ENCODE results near the gene SKI.

SKI gene

DNA sequence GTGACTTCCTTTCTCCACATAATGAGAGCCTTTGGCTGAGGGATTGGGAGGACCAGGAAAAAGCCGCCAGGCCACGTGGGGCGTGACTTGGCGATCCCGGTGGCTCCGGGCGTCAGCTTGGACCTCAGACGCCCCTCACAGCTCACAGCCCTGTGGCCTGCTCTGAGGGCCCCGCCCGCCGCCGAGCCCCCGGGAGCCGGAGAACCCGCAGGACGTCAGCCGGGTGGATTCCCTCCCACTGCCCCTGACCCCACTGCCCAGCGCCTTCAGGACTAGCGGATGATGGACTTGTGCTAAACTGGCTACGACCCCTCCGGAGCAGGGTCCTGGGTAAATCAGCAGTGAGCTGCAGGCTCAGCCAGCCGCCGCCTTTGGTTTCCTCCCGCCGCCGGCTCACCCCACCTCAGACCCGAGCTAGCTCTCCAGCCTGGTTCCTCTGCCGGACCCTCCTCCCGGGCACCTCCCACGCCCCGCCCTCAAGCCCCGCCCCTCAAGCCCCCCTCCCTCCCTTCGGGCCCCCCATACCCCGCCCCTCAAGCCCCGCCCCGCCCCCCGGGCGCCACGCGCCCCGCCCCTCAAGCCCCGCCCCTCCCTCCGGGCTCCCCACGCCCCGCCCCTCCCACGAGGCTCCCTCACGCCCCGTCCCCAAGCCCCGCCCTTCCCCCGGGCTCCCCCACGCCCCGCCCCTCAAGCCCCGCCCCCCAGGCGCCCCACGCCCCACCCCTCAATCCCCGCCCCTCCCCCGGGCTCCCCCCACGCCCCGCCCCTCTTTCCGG, 23.5 kb upstream of the SKI start:
- H3K9ac ChIP-seq (ENCODE audit: insufficient read length), result no peak overlapping the region
- no peak overlapping the region for H3K27ac ChIP-seq
- no peak for DNase-seq (ENCODE audit: low read depth, low spot score)
- no peaks in the 10 kb centered on the region for H3K36me3 ChIP-seq (ENCODE audit: insufficient read depth, low read length)
- no peaks in the 10 kb centered on the region for H3K9me3 ChIP-seq (ENCODE audit: low read depth, low read length)
- TF ChIP-seq EZH2 (IDR thresholded peaks at IDR 0.05) (no peak), POLR2AphosphoS5 (IDR thresholded peaks at IDR 0.05; ENCODE audit: borderline replicate concordance, low read depth, low read length) (no peak), FOXP2 (optimal IDR thresholded peaks at IDR 0.05; ENCODE audit: control extremely low read depth, extremely low read length, insufficient read depth) (no peak)
- peak overlapping the region; percentile 68 for H3K4me3 ChIP-seq

- no peak overlapping the region for H3K27ac ChIP-seq
- no peaks in the 10 kb centered on the region for H3K36me3 ChIP-seq (ENCODE audit: insufficient read depth, low read length)
- peak; percentile 53; the same call in 1 of the 2 replicates for TF ChIP-seq POLR2AphosphoS5 (IDR thresholded peaks at IDR 0.05; ENCODE audit: borderline replicate concordance, low read depth, low read length)
- TF ChIP-seq FOXP2 (optimal IDR thresholded peaks at IDR 0.05; ENCODE audit: control extremely low read depth, extremely low read length, insufficient read depth), result no peak
- TF ChIP-seq EZH2 (IDR thresholded peaks at IDR 0.05), result no peak
- H3K4me3 ChIP-seq, result peak overlapping the region; percentile 76
- no peak for DNase-seq (ENCODE audit: low read depth, low spot score)
- H3K9ac ChIP-seq (ENCODE audit: insufficient read length), result peak overlapping the region; percentile 37
- no peaks in the 10 kb centered on the region for H3K9me3 ChIP-seq (ENCODE audit: low read depth, low read length)
These were observed 22.7 kb upstream of the SKI start for GRCh38 chr1:2205191-2205952.

DNA sequence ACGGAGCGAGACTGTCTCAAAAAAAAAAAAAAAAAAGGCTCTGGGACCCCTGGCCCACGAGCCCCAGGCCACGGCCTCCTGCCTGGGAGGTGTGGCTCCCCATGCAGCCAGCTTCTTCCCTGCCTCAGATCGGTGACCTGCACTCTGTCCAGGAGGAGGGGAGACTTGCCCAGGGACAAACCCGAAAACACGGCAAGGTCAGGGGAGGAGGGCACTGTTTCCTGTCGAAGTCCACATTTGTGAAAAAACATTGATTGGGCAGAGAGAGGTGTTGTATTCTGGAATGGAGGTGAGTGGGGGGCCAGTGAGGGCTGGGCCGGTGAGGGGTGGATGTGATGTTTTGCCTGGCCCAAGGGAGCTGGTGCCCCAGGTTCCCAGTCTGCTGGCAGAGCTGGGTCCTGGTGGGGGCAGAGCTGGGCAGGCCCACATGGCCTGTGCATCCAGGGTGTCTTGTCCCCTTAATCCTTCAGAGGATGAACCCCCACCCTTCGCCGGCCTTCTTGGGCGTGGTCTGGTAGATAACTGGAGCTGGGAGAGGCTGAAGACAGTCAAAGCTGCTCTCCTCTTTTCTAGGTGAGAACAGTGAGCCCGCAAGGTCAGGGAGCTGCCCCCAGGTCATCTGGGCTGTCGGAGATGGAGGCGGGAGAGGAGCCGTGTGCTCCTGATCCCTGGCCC, 21.2 kb upstream of the SKI start:
- Histone ChIP-seq H3K9ac (ENCODE audit: insufficient read length) (no peak overlapping the region), H3K4me3 (no peak overlapping the region), H3K9me3 (ENCODE audit: low read depth, low read length) (no peaks in the 10 kb centered on the region), H3K27ac (no peak overlapping the region), H3K36me3 (ENCODE audit: insufficient read depth, low read length) (no peaks in the 10 kb centered on the region)
- TF ChIP-seq EZH2 (IDR thresholded peaks at IDR 0.05), result no peak
- no peak for TF ChIP-seq POLR2AphosphoS5 (IDR thresholded peaks at IDR 0.05; ENCODE audit: borderline replicate concordance, low read depth, low read length)
- TF ChIP-seq FOXP2 (optimal IDR thresholded peaks at IDR 0.05; ENCODE audit: control extremely low read depth, extremely low read length, insufficient read depth), result no peak
- no peak for DNase-seq (ENCODE audit: low read depth, low spot score)

GRCh38 chr1:2208309-2209239, 19.5 kb upstream of the SKI start:
- DNase-seq (ENCODE audit: low read depth, low spot score), result no peak
- Histone ChIP-seq H3K27ac (peak overlapping the region; percentile 46; the same call in 1 of the 2 replicates), H3K9me3 (ENCODE audit: low read depth, low read length) (no peaks in the 10 kb centered on the region), H3K4me3 (no peak overlapping the region), H3K36me3 (ENCODE audit: insufficient read depth, low read length) (no peaks in the 10 kb centered on the region), H3K9ac (ENCODE audit: insufficient read length) (no peak overlapping the region)
- TF ChIP-seq POLR2AphosphoS5 (IDR thresholded peaks at IDR 0.05; ENCODE audit: borderline replicate concordance, low read depth, low read length) (no peak), EZH2 (IDR thresholded peaks at IDR 0.05) (no peak), FOXP2 (optimal IDR thresholded peaks at IDR 0.05; ENCODE audit: control extremely low read depth, extremely low read length, insufficient read depth) (no peak)

- Histone ChIP-seq H3K4me3 (no peak overlapping the region), H3K36me3 (ENCODE audit: insufficient read depth, low read length) (no peaks in the 10 kb centered on the region), H3K9me3 (ENCODE audit: low read depth, low read length) (no peaks in the 10 kb centered on the region), H3K27ac (peak overlapping the region; percentile 43), H3K9ac (ENCODE audit: insufficient read length) (no peak overlapping the region)
- DNase-seq (ENCODE audit: low read depth, low spot score), result no peak
- TF ChIP-seq EZH2 (IDR thresholded peaks at IDR 0.05) (no peak), FOXP2 (optimal IDR thresholded peaks at IDR 0.05; ENCODE audit: control extremely low read depth, extremely low read length, insufficient read depth) (no peak), POLR2AphosphoS5 (IDR thresholded peaks at IDR 0.05; ENCODE audit: borderline replicate concordance, low read depth, low read length) (no peak)
These were observed 18.6 kb upstream of the SKI start for GRCh38 chr1:2209400-2210083.

DNA sequence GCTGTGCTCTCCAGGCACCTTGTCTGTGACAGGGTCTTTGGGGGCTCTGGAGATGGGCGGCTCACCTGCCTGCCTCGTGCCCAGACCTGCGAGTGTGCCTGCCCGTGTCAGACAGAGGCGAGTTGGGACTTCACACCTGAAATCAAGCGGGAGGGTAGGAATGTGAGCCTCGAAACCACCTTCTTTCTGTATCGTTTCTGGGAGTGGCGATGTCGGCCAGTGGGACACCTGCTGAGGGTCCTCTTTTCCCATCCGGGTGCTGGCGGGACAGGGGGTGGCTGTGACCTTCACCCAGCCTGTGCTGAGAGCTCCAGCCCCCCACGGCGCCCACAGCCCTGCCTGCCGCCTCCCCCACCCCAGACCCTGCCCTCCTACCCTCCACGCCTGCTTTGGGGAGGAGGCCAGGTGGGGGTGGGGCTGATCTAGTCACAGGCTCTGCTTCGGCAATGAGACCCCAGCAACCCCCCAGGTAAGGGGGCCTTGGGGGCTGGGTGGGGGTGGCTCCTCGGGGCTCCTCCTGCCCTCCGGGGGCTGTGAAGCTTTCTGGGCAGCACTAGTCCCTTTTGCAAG, 17.9 kb upstream of the SKI start:
- TF ChIP-seq FOXP2 (optimal IDR thresholded peaks at IDR 0.05; ENCODE audit: control extremely low read depth, extremely low read length, insufficient read depth) (no peak), EZH2 (IDR thresholded peaks at IDR 0.05) (no peak), POLR2AphosphoS5 (IDR thresholded peaks at IDR 0.05; ENCODE audit: borderline replicate concordance, low read depth, low read length) (no peak)
- Histone ChIP-seq H3K27ac (no peak overlapping the region), H3K4me3 (no peak overlapping the region), H3K9ac (ENCODE audit: insufficient read length) (no peak overlapping the region), H3K9me3 (ENCODE audit: low read depth, low read length) (no peaks in the 10 kb centered on the region), H3K36me3 (ENCODE audit: insufficient read depth, low read length) (no peaks in the 10 kb centered on the region)
- no peak for DNase-seq (ENCODE audit: low read depth, low spot score)

DNA sequence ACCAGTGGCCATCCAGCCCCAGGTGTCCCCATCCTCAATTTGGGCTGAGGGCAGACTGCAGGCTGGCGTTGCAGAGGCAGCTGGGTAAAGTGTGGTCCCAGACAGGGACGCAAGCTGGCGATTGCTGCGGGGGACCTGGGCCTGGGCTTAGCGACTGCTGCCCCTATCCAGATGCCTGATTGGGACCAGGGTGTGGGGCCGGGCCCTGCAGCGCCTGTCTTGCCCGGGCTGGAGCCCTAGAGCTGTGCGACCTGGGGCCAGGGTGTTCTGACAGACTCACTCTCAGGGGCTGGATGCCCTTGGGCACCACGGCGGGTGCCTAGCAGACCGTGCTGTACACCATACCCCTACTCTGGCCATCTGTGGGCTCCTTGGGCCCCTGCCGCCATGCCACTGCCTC, 17.3 kb upstream of the SKI start:
- H3K36me3 ChIP-seq (ENCODE audit: insufficient read depth, low read length), result no peaks in the 10 kb centered on the region
- no peak for TF ChIP-seq EZH2 (IDR thresholded peaks at IDR 0.05)
- TF ChIP-seq FOXP2 (optimal IDR thresholded peaks at IDR 0.05; ENCODE audit: control extremely low read depth, extremely low read length, insufficient read depth), result no peak
- TF ChIP-seq POLR2AphosphoS5 (IDR thresholded peaks at IDR 0.05; ENCODE audit: borderline replicate concordance, low read depth, low read length), result no peak
- no peak for DNase-seq (ENCODE audit: low read depth, low spot score)
- no peak overlapping the region for H3K4me3 ChIP-seq
- no peaks in the 10 kb centered on the region for H3K9me3 ChIP-seq (ENCODE audit: low read depth, low read length)
- H3K27ac ChIP-seq, result no peak overlapping the region
- H3K9ac ChIP-seq (ENCODE audit: insufficient read length), result no peak overlapping the region

Measured in SK-N-MC (cell line).